HepG2 (cell line): Measurements from ENCODE around the gene CAPZA1. TPM values are rescaled to one million over a fixed set of nuclear protein-coding genes. Genes with fewer than 3 reads are reported as not detected.

Experiments used
- ARNT2 ChIP-seq: sonication (generic); formaldehyde crosslinking; IDR thresholded peaks from 2 replicates; pipeline ENCODE4 v1.8.0; 2022; ENCODE audit warnings: mild to moderate bottlenecking, low read depth, missing genetic modification reagents, moderate library complexity
- ASH2L ChIP-seq: fragments of 300-600, 200-600 bp; sonication (generic); IDR thresholded peaks from 2 replicates; pipeline ENCODE4 v1.7.0; 2017; ENCODE audit warnings: low read depth, mild to moderate bottlenecking, moderate library complexity, mixed read lengths, low read length; ENCODE audit not compliant: insufficient read length
- BCL6 ChIP-seq: IDR thresholded peaks from 2 replicates; pipeline ENCODE4 v1.6.1; 2016; ENCODE audit warnings: missing genetic modification reagents, missing compliant biosample characterization
- FOSL1 ChIP-seq: sonication (generic); formaldehyde crosslinking; IDR thresholded peaks from 2 replicates; pipeline ENCODE4 v1.9.0; 2021; ENCODE audit warnings: missing genetic modification reagents, borderline replicate concordance
- GABPB1 ChIP-seq: IDR thresholded peaks from 2 replicates; pipeline ENCODE4 v1.6.1; 2016; ENCODE audit warnings: mild to moderate bottlenecking, missing genetic modification reagents, moderate library complexity, missing compliant biosample characterization
- HNRNPK ChIP-seq: fragments of 200-400 bp; formaldehyde crosslinking; IDR thresholded peaks from 2 replicates; pipeline ENCODE4 v1.6.1; 2018; ENCODE audit warnings: low read length, low read depth, moderate library complexity, mild to moderate bottlenecking; ENCODE audit not compliant: poor library complexity, severe bottlenecking
- HOXD1 ChIP-seq: sonication (generic); formaldehyde crosslinking; IDR thresholded peaks from 2 replicates; pipeline ENCODE4 v1.5.0; 2020; ENCODE audit warnings: missing genetic modification reagents
- MXI1 ChIP-seq: IDR thresholded peaks from 3 replicates; pipeline ENCODE4 v1.6.1; 2012; ENCODE audit warnings: low read depth, low read length, inconsistent platforms, borderline replicate concordance
- PTBP1 ChIP-seq: fragments of 200-400 bp; formaldehyde crosslinking; IDR thresholded peaks from 2 replicates; pipeline ENCODE4 v1.6.1; 2018; ENCODE audit warnings: low read length, low read depth; ENCODE audit not compliant: poor library complexity, severe bottlenecking
- RORA ChIP-seq: sonication (generic); formaldehyde crosslinking; IDR thresholded peaks from 2 replicates; pipeline ENCODE4 v1.5.0; 2020; ENCODE audit warnings: mild to moderate bottlenecking, missing genetic modification reagents, moderate library complexity
- ZBTB38 ChIP-seq: sonication (generic); formaldehyde crosslinking; IDR thresholded peaks from 2 replicates; pipeline ENCODE4 v1.5.1; 2020; ENCODE audit warnings: mild to moderate bottlenecking, missing genetic modification reagents
- ZNF121 ChIP-seq: sonication (generic); formaldehyde crosslinking; IDR thresholded peaks from 2 replicates; pipeline ENCODE4 v1.5.0; 2020; ENCODE audit warnings: mild to moderate bottlenecking, missing genetic modification reagents
- ZNF343 ChIP-seq: sonication (generic); formaldehyde crosslinking; IDR thresholded peaks from 2 replicates; pipeline ENCODE4 v1.4.0; 2020; ENCODE audit warnings: mild to moderate bottlenecking, missing genetic modification reagents
- ZNF569 ChIP-seq: sonication (generic); formaldehyde crosslinking; IDR thresholded peaks from 2 replicates; pipeline ENCODE4 v1.5.0; 2020; ENCODE audit warnings: mild to moderate bottlenecking, missing genetic modification reagents, moderate library complexity, borderline replicate concordance
- ZNF724P ChIP-seq: sonication (generic); formaldehyde crosslinking; IDR thresholded peaks from 2 replicates; pipeline ENCODE4 v1.8.0; 2022; ENCODE audit warnings: missing genetic modification reagents, borderline replicate concordance
- ZNF781 ChIP-seq: sonication (generic); formaldehyde crosslinking; IDR thresholded peaks from 2 replicates; pipeline ENCODE4 v1.5.1; 2020; ENCODE audit warnings: borderline replicate concordance, mild to moderate bottlenecking, missing genetic modification reagents; ENCODE audit errors: not compliant biosample characterization
- ZSCAN20 ChIP-seq: sonication (generic); formaldehyde crosslinking; IDR thresholded peaks from 2 replicates; pipeline ENCODE4 v1.4.0; 2020; ENCODE audit warnings: missing genetic modification reagents, mild to moderate bottlenecking, borderline replicate concordance
- polyA plus RNA-seq, 8 experiments: library from polyadenylated mRNA; depleted of rRNA in 3 of 8; stranded (reverse) in 7 of 8; unstranded in 1 of 8; fragments of >200 nt; fragmentation: Illumina TruSeq in 4 of 8; extraction: Trizol in 4 of 8; gene quantifications; 2 replicates each; pipeline versions ENCODE4 v1.2.1 to v1.2.3, GENCODE V29; 2011 to 2016; ENCODE audit warnings: low read depth in 4 of 8, missing spikeins in 1 of 8, mixed read lengths in 1 of 8; ENCODE audit not compliant: insufficient read depth in 1 of 8
- total RNA-seq, 5 experiments: library from RNA; depleted of rRNA; stranded (reverse); fragments of >200 nt; fragmentation: Illumina TruSeq; extraction: Trizol; gene quantifications; 2 replicates each; pipeline ENCODE4 v1.2.3, GENCODE V29; 2016; ENCODE audit warnings: low read depth in 1 of 5
- TF ChIP-seq, protein P1 (sequence below): sonication (generic); formaldehyde crosslinking; IDR thresholded peaks from 2 replicates; pipeline ENCODE4 v1.4.0; 2020; ENCODE audit warnings: mild to moderate bottlenecking, missing genetic modification reagents
- TF ChIP-seq, protein P2 (sequence below): sonication (generic); formaldehyde crosslinking; IDR thresholded peaks from 2 replicates; pipeline ENCODE4 v1.8.1; 2023; ENCODE audit warnings: missing genetic modification reagents, mild to moderate bottlenecking, borderline replicate concordance

CAPZA1 gene
- total and polyA plus RNA-seq, 2 of the 13 experiments (the other 11 are each of a cell fraction or from before 2014, with no cell fraction given), result 67.0 to 117 TPM

DNA sequence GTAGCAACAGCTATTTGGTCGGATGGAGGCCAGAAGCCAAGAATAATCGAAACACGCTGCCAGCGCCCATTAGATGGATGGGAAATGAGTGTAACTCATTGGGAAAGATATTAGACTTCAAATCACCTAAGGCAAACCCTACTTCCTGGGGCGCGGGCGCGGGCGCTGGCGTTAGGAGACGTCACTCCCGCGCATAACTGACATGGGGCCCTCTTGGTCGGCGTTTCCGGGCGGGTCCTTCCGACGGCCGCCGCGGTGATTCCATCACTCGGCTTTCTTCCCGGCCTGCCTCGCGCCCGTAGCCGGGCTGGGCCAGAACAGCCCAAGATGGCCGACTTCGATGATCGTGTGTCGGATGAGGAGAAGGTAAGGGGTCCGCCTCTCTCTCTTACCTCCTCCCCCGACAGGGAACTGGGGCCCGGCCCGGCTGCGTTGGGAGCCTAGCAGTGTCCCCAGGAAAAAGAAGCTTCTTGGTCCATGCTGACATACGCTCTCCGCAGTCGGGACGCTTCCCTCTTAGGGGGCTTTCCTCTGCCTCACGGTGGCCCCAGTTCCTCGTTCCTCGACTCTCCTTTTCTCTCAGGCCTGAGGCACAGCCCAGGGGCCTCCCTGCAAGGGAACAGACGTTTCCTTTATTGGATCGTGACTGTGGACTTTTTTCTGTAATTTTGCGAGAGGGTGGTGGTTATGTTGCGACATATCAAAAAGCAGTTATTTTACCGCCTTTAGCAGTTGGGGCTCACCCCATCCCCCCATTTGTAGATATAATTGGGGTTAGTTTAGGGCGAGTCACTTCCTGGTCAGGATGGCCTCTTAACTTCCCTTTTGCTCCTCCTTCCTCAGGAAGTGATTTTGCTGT is at the start of gene CAPZA1 (continued):
- TF ChIP-seq, protein P1, sequence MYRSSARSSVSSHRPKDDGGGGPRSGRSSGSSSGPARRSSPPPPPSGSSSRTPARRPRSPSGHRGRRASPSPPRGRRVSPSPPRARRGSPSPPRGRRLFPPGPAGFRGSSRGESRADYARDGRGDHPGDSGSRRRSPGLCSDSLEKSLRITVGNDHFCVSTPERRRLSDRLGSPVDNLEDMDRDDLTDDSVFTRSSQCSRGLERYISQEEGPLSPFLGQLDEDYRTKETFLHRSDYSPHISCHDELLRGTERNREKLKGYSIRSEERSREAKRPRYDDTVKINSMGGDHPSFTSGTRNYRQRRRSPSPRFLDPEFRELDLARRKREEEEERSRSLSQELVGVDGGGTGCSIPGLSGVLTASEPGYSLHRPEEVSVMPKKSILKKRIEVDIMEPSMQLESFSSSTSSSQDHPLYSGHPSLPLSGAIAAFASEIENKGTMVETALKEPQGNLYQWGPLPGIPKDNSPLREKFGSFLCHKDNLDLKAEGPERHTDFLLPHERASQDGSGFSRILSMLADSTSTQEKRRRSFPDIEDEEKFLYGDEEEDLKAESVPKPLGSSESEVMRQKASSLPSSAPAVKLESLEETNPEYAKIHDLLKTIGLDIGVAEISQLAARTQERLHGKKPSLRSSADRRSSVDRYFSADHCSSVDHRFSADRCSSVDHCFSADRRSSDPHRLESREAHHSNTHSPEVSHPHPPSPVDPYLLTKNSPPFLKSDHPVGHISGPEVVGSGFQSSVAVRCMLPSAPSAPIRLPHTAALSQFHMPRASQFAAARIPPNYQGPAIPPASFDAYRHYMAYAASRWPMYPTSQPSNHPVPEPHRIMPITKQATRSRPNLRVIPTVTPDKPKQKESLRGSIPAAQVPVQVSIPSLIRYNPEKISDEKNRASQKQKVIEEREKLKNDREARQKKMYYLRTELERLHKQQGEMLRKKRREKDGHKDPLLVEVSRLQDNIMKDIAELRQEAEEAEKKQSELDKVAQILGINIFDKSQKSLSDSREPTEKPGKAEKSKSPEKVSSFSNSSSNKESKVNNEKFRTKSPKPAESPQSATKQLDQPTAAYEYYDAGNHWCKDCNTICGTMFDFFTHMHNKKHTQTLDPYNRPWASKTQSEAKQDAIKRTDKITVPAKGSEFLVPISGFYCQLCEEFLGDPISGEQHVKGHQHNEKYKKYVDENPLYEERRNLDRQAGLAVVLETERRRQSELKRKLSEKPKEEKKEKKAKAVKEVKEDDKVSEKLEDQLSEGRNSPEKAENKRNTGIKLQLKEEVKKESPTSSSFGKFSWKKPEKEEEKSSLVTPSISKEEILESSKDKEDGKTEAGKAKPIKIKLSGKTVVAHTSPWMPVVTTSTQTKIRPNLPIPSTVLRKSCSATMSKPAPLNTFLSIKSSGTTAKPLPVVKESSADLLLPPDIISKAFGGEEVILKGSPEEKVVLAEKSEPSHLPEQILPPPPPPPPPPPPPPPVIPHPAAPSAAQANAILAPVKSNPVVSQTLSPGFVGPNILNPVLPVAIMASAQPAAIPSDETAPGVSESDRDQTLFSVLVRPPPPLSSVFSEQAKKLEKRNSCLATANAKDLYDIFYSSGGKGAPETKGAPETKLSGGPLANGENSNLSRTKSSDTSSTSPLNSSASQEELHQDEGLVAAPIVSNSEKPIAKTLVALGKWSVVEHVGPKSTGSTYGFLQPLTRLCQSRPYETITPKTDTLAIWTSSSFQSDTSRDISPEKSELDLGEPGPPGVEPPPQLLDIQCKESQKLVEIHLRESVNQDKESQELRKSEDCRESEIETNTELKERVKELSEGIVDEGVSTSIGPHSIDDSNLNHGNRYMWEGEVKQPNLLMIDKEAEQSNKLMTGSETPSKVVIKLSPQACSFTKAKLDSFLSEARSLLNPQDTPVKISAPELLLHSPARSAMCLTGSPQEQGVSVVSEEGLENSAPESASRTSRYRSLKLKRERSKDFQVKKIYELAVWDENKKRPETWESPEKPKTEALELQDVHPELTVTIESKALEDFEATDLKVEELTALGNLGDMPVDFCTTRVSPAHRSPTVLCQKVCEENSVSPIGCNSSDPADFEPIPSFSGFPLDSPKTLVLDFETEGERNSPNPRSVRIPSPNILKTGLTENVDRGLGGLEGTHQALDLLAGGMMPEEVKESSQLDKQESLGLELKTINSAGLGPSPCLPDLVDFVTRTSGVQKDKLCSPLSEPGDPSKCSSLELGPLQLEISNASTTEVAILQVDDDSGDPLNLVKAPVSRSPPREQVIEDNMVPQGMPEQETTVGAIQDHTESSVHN, result no peak
- TF ChIP-seq, protein P2, sequence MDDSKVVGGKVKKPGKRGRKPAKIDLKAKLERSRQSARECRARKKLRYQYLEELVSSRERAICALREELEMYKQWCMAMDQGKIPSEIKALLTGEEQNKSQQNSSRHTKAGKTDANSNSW (CRISPR knock-in tag), result 0 out of 2 replicates have a peak, but pooled peaks have one; percentile 29
- TF ChIP-seq ZNF724P (CRISPR knock-in tag) (no peak; the same call in 1 of the 2 replicates), HOXD1 (CRISPR knock-in tag) (peak; percentile 82; the same call in 1 of the 2 replicates), HNRNPK (no peak), ZBTB38 (CRISPR knock-in tag) (peak; percentile 26; the same call in 1 of the 2 replicates), ZNF121 (0 out of 2 replicates have a peak, but pooled peaks have one; percentile 29), ASH2L (no peak), ARNT2 (CRISPR knock-in tag) (peak; percentile 19; the same call in 1 of the 2 replicates), ZNF569 (CRISPR knock-in tag) (peak; percentile 74; the same call in 1 of the 2 replicates), MXI1 (peak; percentile 59; the same call in 1 of the 3 replicates), PTBP1 (no peak), ZNF781 (CRISPR knock-in tag) (peak; percentile 39), GABPB1 (CRISPR knock-in tag) (peak; percentile 87), FOSL1 (no peak), ZNF343 (CRISPR knock-in tag) (peak; percentile 39; the same call in 1 of the 2 replicates), BCL6 (CRISPR knock-in tag) (0 out of 2 replicates have a peak, but pooled peaks have one; percentile 29), RORA (CRISPR knock-in tag) (0 out of 2 replicates have a peak, but pooled peaks have one; percentile 3), ZSCAN20 (CRISPR knock-in tag) (no peak)
